Body of pancreas (tissue), 4 donors: Measurements from ENCODE around the gene C5orf63.
"Not testable (repeated sequence)": the region's sequence is repeated elsewhere in the genome, so short reads cannot be mapped to it uniquely, and the experiment has no call there.

Experiments used
- POLR2A ChIP-seq, 3 donors: fragments of 450-650 bp; IDR thresholded peaks; one replicate each; pipeline ENCODE4 v1.6.1; 2016; ENCODE audit warnings: antibody characterized with exemption in 3 of 3, mild to moderate bottlenecking in 2 of 3
- TF ChIP-seq, protein P1 (sequence below), 7 experiments: fragments of 450-650 bp in 4 of 7; fragments of 200-600 bp in 3 of 7; sonication (generic) in 3 of 7; IDR thresholded peaks; one replicate each; pipeline ENCODE4 v1.5.1; 2016 to 2019; ENCODE audit warnings: antibody characterized with exemption in 7 of 7

GRCh38 chr5:127108624-127109260 is 35.4 kb upstream of the C5orf63 start:
- TF ChIP-seq POLR2A (IDR thresholded peaks at IDR 0.05): not testable (repeated sequence)
- TF ChIP-seq, protein P1, sequence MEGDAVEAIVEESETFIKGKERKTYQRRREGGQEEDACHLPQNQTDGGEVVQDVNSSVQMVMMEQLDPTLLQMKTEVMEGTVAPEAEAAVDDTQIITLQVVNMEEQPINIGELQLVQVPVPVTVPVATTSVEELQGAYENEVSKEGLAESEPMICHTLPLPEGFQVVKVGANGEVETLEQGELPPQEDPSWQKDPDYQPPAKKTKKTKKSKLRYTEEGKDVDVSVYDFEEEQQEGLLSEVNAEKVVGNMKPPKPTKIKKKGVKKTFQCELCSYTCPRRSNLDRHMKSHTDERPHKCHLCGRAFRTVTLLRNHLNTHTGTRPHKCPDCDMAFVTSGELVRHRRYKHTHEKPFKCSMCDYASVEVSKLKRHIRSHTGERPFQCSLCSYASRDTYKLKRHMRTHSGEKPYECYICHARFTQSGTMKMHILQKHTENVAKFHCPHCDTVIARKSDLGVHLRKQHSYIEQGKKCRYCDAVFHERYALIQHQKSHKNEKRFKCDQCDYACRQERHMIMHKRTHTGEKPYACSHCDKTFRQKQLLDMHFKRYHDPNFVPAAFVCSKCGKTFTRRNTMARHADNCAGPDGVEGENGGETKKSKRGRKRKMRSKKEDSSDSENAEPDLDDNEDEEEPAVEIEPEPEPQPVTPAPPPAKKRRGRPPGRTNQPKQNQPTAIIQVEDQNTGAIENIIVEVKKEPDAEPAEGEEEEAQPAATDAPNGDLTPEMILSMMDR (IDR thresholded peaks at IDR 0.05): not testable (repeated sequence)
